ENCODE measurements around the gene HECW1. TPM values are rescaled to one million over a fixed set of nuclear protein-coding genes. Genes with fewer than 3 reads are reported as not detected.

HECW1 gene
- total and polyA plus RNA-seq, 2 experiments from 2014 or later = 11.0 to 21.8 TPM

- TF ChIP-seq ZNF331 (CRISPR knock-in tag; IDR thresholded peaks at IDR 0.05; ENCODE audit: low read depth) = no peak
- TF ChIP-seq, protein P1, sequence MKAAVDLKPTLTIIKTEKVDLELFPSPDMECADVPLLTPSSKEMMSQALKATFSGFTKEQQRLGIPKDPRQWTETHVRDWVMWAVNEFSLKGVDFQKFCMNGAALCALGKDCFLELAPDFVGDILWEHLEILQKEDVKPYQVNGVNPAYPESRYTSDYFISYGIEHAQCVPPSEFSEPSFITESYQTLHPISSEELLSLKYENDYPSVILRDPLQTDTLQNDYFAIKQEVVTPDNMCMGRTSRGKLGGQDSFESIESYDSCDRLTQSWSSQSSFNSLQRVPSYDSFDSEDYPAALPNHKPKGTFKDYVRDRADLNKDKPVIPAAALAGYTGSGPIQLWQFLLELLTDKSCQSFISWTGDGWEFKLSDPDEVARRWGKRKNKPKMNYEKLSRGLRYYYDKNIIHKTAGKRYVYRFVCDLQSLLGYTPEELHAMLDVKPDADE (IDR thresholded peaks at IDR 0.05) = no peak
- no peak for TF ChIP-seq POLR2AphosphoS5 (IDR thresholded peaks at IDR 0.05; ENCODE audit: low read depth)
Observed at GRCh38 chr7:43311052-43311451, 198.6 kb downstream of the HECW1 start (continued).

DNA sequence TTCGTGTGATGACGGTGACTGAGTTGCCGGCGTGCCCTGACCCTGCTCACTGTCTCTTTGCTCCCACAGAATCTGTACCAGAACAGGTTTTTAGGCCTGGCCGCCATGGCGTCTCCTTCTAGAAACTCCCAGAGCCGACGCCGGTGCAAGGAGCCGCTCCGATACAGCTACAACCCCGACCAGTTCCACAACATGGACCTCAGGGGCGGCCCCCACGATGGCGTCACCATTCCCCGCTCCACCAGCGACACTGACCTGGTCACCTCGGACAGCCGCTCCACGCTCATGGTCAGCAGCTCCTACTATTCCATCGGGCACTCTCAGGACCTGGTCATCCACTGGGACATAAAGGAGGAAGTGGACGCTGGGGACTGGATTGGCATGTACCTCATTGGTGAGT lies 199.2 kb downstream of the HECW1 start:
- H4K20me1 ChIP-seq (replicated peaks; ENCODE audit: insufficient read depth) = no peaks in the 10 kb centered on the region
- Mint-ChIP-seq H3K27me3 (ENCODE audit: insufficient read depth, low read depth, poor library complexity) (peaks cover 3% of the 10 kb centered on the region), H3K36me3 (ENCODE audit: low read depth) (no peaks in the 10 kb centered on the region), H3K9me3 (no peaks in the 10 kb centered on the region), H3K4me1 (peaks cover under 1% of the 10 kb centered on the region; the same call in 2 of the 3 replicates), H3K4me3 (no peak overlapping the region), H3K27ac (no peak overlapping the region)
- H3K79me2 ChIP-seq (replicated peaks; ENCODE audit: insufficient read depth) = no peaks in the 10 kb centered on the region
- peaks cover under 1% of the 10 kb centered on the region for H3K4me1 ChIP-seq (ENCODE audit: insufficient read depth)
- H3F3A ChIP-seq (replicated peaks; ENCODE audit: low read depth) = no peaks in the 10 kb centered on the region
- TF ChIP-seq STAT1 (IDR thresholded peaks at IDR 0.05; ENCODE audit: unreplicated experiment) (no peak), NANOG (IDR thresholded peaks at IDR 0.05; ENCODE audit: borderline replicate concordance) (no peak), EZH2phosphoT487 (IDR thresholded peaks at IDR 0.05; ENCODE audit: unreplicated experiment) (no peak), ZNF462 (CRISPR knock-in tag; IDR thresholded peaks at IDR 0.05) (no peak)
- TF ChIP-seq, protein P1 (IDR thresholded peaks at IDR 0.05) = no peak
- no peak overlapping the region for H3K27ac ChIP-seq (ENCODE audit: low read depth)
- no peaks in the 10 kb centered on the region for H3K9me2 ChIP-seq (ENCODE audit: insufficient read depth)
- ATAC-seq (no peak), DNase-seq (ENCODE audit: low spot score) (no peak)
- no peaks in the 10 kb centered on the region for H3K27me3 ChIP-seq (ENCODE audit: insufficient read depth)
- no peak overlapping the region for H3K4me2 ChIP-seq
- no peaks in the 10 kb centered on the region; the same call in 1 of the 2 replicates for H3K36me3 ChIP-seq (ENCODE audit: insufficient read depth)
- H3K4me3 ChIP-seq = no peak overlapping the region
- H2AFZ ChIP-seq = no peak overlapping the region
